Sigmoid colon (tissue), 3 donors: ENCODE results near the gene FRAT1.

Experiments
- POLR2A ChIP-seq, 2 donors: fragments of 450-650 bp; IDR thresholded peaks; one replicate each; pipeline ENCODE4 v1.6.1; 2016; ENCODE audit warnings: antibody characterized with exemption in 2 of 2, mild to moderate bottlenecking in 2 of 2, moderate library complexity in 2 of 2
- TF ChIP-seq, protein P1 (sequence below), 4 experiments: fragments of 450-650 bp in 3 of 4; fragments of 200-600 bp in 1 of 4; IDR thresholded peaks; one replicate each; pipeline ENCODE4 v1.5.1; 2016 to 2019; ENCODE audit warnings: antibody characterized with exemption in 4 of 4, mild to moderate bottlenecking in 3 of 4, moderate library complexity in 2 of 4

DNA sequence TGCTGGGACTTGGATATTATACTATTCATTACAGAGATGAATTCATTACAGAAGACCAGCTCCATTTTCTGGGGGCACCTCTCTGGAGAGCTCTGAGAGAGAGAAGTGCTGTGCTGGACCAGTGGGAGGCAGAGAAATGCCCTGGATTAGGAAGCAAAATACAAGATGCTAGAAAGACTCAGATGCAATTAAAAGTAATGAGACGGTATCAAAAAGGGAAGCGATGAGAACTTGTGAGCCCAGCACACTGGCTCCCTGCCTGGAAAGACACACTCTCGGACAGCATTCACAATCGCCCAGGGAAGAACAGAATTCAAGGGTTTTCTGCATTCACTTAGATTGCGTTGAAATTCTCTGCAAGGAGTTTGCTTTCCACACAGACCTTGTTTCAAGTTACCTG, 19.0 kb downstream of the FRAT1 start:
- TF ChIP-seq POLR2A (IDR thresholded peaks at IDR 0.05): no peak
- TF ChIP-seq, protein P1, sequence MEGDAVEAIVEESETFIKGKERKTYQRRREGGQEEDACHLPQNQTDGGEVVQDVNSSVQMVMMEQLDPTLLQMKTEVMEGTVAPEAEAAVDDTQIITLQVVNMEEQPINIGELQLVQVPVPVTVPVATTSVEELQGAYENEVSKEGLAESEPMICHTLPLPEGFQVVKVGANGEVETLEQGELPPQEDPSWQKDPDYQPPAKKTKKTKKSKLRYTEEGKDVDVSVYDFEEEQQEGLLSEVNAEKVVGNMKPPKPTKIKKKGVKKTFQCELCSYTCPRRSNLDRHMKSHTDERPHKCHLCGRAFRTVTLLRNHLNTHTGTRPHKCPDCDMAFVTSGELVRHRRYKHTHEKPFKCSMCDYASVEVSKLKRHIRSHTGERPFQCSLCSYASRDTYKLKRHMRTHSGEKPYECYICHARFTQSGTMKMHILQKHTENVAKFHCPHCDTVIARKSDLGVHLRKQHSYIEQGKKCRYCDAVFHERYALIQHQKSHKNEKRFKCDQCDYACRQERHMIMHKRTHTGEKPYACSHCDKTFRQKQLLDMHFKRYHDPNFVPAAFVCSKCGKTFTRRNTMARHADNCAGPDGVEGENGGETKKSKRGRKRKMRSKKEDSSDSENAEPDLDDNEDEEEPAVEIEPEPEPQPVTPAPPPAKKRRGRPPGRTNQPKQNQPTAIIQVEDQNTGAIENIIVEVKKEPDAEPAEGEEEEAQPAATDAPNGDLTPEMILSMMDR (IDR thresholded peaks at IDR 0.05): no peak
